GM12864 (cell line): Measurements from ENCODE around the gene NIPA2.

Source experiments
- DNase-seq: peaks from one replicate; pipeline ENCODE4 v3.0.0-alpha.2; 2011; ENCODE audit warnings: low read depth
- H3K4me3 ChIP-seq: 2 replicates; pipeline ENCODE4 v1.5.1; 2011; ENCODE audit warnings: mild to moderate bottlenecking, low read depth, low read length, control low read depth
- CTCF ChIP-seq: IDR thresholded peaks from 2 replicates; pipeline ENCODE4 v1.5.1; 2011; ENCODE audit warnings: low read depth, mild to moderate bottlenecking, moderate library complexity, low read length, control low read depth, inconsistent platforms; ENCODE audit errors: missing control alignments

The NIPA2 gene

GRCh38 chr15:22811640-22812039 is 26.8 kb upstream of the NIPA2 start:
- DNase-seq: no peak
- TF ChIP-seq CTCF: peak; percentile 38

GRCh38 chr15:22813844-22814243 is 24.6 kb upstream of the NIPA2 start:
- TF ChIP-seq CTCF: no peak
- no peak for DNase-seq
- no peak overlapping the region for H3K4me3 ChIP-seq

More at GRCh38 chr15:22811640-22812039, 26.8 kb upstream of the NIPA2 start:
- no peak overlapping the region for H3K4me3 ChIP-seq

GRCh38 chr15:22815766-22816165 is 22.7 kb upstream of the NIPA2 start:
- DNase-seq: no peak
- TF ChIP-seq CTCF: no peak
- H3K4me3 ChIP-seq: no peak overlapping the region

GRCh38 chr15:22819651-22820050 is 18.8 kb upstream of the NIPA2 start:
- no peak for DNase-seq
- no peak overlapping the region for H3K4me3 ChIP-seq
- TF ChIP-seq CTCF: no peak

- DNase-seq: no peak
- TF ChIP-seq CTCF: no peak
- no peak overlapping the region for H3K4me3 ChIP-seq
Observed at GRCh38 chr15:22823495-22824128, 14.9 kb upstream of the NIPA2 start.

GRCh38 chr15:22827125-22827524 is 11.3 kb upstream of the NIPA2 start:
- no peak overlapping the region for H3K4me3 ChIP-seq
- no peak for DNase-seq
- no peak for TF ChIP-seq CTCF

- DNase-seq: no peak
- no peak for TF ChIP-seq CTCF
- no peak overlapping the region for H3K4me3 ChIP-seq
Observed at GRCh38 chr15:22831473-22831872, 7.0 kb upstream of the NIPA2 start.
